ENCODE data around the gene UCMA. TPM values are rescaled to one million over a fixed set of nuclear protein-coding genes. Genes with fewer than 3 reads are reported as not detected.

UCMA gene
- total and polyA plus RNA-seq, 10 of the 15 experiments (the other 5 are each of a cell fraction or from before 2014, with no cell fraction given) = 0.15 TPM; not detected in 9

DNA sequence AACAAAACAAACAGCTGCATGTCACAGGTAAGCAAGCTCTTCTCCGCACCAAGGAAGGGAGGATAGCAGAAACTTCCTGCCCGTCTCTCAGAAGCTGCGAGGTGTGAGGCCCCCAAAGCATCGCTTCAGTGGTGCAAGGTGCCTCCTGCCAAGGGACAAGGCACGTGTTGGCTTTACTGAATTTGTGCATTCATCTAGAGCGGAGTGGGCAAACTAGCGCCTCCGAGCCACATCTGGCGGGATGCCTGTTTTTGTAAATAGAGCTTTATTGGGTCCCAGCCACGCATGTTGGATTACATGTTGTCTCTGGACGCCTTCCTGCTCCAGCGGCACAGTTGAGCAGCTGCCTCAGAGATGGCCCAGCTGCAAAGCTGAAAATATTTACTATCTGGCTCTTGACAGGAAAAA is 38.0 kb upstream of the UCMA start:
- Histone ChIP-seq H3K4me1 (ENCODE audit: control insufficient read depth, insufficient read depth, low read length) (peaks cover 4% of the 10 kb centered on the region; the same call in 1 of the 2 replicates), H3K27ac (ENCODE audit: control insufficient read depth, insufficient read depth) (no peak overlapping the region), H4K20me1 (ENCODE audit: control insufficient read depth, insufficient read depth) (no peaks in the 10 kb centered on the region), H3K4me3 (no peak overlapping the region), H3K4me2 (ENCODE audit: control insufficient read depth, insufficient read depth) (no peak overlapping the region), H3K79me2 (ENCODE audit: control insufficient read depth, insufficient read depth, low read length) (no peaks in the 10 kb centered on the region), H3K9ac (ENCODE audit: control insufficient read depth, insufficient read depth, low read length) (no peak overlapping the region), H3K27me3 (replicated peaks in 1 of 2; ENCODE audit: control insufficient read depth in 2 of 2, insufficient read depth in 2 of 2, low read length in 1 of 2) (no peaks in the 10 kb centered on the region), H3K36me3 (ENCODE audit: control insufficient read depth in 2 of 2, insufficient read depth in 2 of 2, low read length in 1 of 2) (no peaks in the 10 kb centered on the region), H2AFZ (ENCODE audit: control insufficient read depth, low read depth, low read length) (no peak overlapping the region), H3K9me3 (replicated peaks; ENCODE audit: control insufficient read depth, insufficient read depth, low read length) (no peaks in the 10 kb centered on the region)
- no peak for FAIRE-seq
- SMC1A ChIA-PET (ENCODE audit: uncharacterized antibody, unreplicated experiment) = interaction anchor here (1.7 kb wide), 2 partner anchors 16 to 31 kb away, joined by 5 to 6 read pairs; no protein-coding TSS in a partner anchor
- intact Hi-C loops (cut with micrococcal nuclease; ENCODE audit: unreplicated experiment) (no loop called here), in situ Hi-C loops (cut with MboI) (no loop called here)
- no peak for DNase-seq (ENCODE audit: low read depth, low spot score)
- RAD21 ChIA-PET (ENCODE audit: unreplicated experiment) = interaction anchor here (1.1 to 1.2 kb wide), 2 partner anchors 10 to 32 kb away, joined by 3 to 5 read pairs; no protein-coding TSS in a partner anchor
- no peak for ATAC-seq
- 54% methylated on average over 12 of the region's 12 CpGs for WGBS (ENCODE audit: insufficient coverage, insufficient replicate concordance, low lambda C conversion rate, missing lambda C conversion rate)
- CTCF ChIA-PET = interaction anchor here (1.1 to 4.9 kb wide), 4 partner anchors 19 to 31 kb away, joined by 3 to 22 read pairs (median 4); partner anchors contain the start of gene PHYH
- POLR2A ChIA-PET = no interaction called here
- BruUV-seq (replicated peaks) = no TSS peak
- TF ChIP-seq MXI1 (IDR thresholded peaks at IDR 0.05; ENCODE audit: low read depth, low read length) (no peak), LARP7 (IDR thresholded peaks at IDR 0.05) (no peak), JUNB (IDR thresholded peaks at IDR 0.05) (no peak), BCL11A (IDR thresholded peaks at IDR 0.05; ENCODE audit: low read depth, low read length) (no peak), BRCA1 (IDR thresholded peaks at IDR 0.05; ENCODE audit: low read depth, low read length) (no peak), ASH2L (IDR thresholded peaks at IDR 0.05; ENCODE audit: borderline replicate concordance, low read depth) (no peak), RAD21 (IDR thresholded peaks at IDR 0.05; ENCODE audit: insufficient read depth, low read depth, low read length) (no peak), RELA (IDR thresholded peaks at IDR 0.05; ENCODE audit: borderline replicate concordance, partially characterized antibody) (no peak), MTA2 (IDR thresholded peaks at IDR 0.05; ENCODE audit: low read depth) (no peak), IKZF2 (IDR thresholded peaks at IDR 0.05) (no peak), TCF3 (IDR thresholded peaks at IDR 0.05; ENCODE audit: borderline replicate concordance, insufficient read depth, low read depth, low read length) (no peak), CREM (IDR thresholded peaks at IDR 0.05; ENCODE audit: low read depth) (no peak), POU2F2 (IDR thresholded peaks at IDR 0.05; ENCODE audit: borderline replicate concordance, low read depth, low read length) (no peak), YBX1 (IDR thresholded peaks at IDR 0.05) (no peak)
- TF ChIP-seq, protein P1, sequence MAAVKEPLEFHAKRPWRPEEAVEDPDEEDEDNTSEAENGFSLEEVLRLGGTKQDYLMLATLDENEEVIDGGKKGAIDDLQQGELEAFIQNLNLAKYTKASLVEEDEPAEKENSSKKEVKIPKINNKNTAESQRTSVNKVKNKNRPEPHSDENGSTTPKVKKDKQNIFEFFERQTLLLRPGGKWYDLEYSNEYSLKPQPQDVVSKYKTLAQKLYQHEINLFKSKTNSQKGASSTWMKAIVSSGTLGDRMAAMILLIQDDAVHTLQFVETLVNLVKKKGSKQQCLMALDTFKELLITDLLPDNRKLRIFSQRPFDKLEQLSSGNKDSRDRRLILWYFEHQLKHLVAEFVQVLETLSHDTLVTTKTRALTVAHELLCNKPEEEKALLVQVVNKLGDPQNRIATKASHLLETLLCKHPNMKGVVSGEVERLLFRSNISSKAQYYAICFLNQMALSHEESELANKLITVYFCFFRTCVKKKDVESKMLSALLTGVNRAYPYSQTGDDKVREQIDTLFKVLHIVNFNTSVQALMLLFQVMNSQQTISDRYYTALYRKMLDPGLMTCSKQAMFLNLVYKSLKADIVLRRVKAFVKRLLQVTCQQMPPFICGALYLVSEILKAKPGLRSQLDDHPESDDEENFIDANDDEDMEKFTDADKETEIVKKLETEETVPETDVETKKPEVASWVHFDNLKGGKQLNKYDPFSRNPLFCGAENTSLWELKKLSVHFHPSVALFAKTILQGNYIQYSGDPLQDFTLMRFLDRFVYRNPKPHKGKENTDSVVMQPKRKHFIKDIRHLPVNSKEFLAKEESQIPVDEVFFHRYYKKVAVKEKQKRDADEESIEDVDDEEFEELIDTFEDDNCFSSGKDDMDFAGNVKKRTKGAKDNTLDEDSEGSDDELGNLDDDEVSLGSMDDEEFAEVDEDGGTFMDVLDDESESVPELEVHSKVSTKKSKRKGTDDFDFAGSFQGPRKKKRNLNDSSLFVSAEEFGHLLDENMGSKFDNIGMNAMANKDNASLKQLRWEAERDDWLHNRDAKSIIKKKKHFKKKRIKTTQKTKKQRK (IDR thresholded peaks at IDR 0.05; ENCODE audit: low read depth, low read length) = no peak
- TF ChIP-seq, protein P2, sequence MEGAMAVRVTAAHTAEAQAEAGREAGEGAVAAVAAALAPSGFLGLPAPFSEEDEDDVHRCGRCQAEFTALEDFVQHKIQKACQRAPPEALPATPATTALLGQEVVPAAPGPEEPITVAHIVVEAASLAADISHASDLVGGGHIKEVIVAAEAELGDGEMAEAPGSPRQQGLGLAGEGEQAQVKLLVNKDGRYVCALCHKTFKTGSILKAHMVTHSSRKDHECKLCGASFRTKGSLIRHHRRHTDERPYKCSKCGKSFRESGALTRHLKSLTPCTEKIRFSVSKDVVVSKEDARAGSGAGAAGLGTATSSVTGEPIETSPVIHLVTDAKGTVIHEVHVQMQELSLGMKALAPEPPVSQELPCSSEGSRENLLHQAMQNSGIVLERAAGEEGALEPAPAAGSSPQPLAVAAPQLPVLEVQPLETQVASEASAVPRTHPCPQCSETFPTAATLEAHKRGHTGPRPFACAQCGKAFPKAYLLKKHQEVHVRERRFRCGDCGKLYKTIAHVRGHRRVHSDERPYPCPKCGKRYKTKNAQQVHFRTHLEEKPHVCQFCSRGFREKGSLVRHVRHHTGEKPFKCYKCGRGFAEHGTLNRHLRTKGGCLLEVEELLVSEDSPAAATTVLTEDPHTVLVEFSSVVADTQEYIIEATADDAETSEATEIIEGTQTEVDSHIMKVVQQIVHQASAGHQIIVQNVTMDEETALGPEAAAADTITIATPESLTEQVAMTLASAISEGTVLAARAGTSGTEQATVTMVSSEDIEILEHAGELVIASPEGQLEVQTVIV (IDR thresholded peaks at IDR 0.05; ENCODE audit: borderline replicate concordance, partially characterized antibody) = no peak
- TF ChIP-seq, protein P3, sequence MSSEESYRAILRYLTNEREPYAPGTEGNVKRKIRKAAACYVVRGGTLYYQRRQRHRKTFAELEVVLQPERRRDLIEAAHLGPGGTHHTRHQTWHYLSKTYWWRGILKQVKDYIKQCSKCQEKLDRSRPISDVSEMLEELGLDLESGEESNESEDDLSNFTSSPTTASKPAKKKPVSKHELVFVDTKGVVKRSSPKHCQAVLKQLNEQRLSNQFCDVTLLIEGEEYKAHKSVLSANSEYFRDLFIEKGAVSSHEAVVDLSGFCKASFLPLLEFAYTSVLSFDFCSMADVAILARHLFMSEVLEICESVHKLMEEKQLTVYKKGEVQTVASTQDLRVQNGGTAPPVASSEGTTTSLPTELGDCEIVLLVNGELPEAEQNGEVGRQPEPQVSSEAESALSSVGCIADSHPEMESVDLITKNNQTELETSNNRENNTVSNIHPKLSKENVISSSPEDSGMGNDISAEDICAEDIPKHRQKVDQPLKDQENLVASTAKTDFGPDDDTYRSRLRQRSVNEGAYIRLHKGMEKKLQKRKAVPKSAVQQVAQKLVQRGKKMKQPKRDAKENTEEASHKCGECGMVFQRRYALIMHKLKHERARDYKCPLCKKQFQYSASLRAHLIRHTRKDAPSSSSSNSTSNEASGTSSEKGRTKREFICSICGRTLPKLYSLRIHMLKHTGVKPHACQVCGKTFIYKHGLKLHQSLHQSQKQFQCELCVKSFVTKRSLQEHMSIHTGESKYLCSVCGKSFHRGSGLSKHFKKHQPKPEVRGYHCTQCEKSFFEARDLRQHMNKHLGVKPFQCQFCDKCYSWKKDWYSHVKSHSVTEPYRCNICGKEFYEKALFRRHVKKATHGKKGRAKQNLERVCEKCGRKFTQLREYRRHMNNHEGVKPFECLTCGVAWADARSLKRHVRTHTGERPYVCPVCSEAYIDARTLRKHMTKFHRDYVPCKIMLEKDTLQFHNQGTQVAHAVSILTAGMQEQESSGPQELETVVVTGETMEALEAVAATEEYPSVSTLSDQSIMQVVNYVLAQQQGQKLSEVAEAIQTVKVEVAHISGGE (CRISPR knock-in tag; IDR thresholded peaks at IDR 0.05) = no peak
